Spleen (tissue), 7 donors: ENCODE data around the gene NTRK2.

Experiments used
- CTCF ChIP-seq, 11 experiments: fragments of 200-600 bp in 7 of 11; fragments of 450-650 bp in 4 of 11; sonication (generic) in 4 of 11; IDR thresholded peaks in 8 of 11; conservative IDR thresholded peaks in 3 of 11; 1 replicate in 7 of 11; 2 replicates in 4 of 11; pipeline versions ENCODE4 v1.4.0 to v1.8.0; 2016 to 2021; ENCODE audit warnings: antibody characterized with exemption in 11 of 11, inconsistent platforms in 4 of 11, mild to moderate bottlenecking in 1 of 11
- POLR2A ChIP-seq, 3 donors: fragments of 450-650 bp; IDR thresholded peaks; one replicate each; pipeline ENCODE4 v1.5.1; 2017; ENCODE audit warnings: antibody characterized with exemption in 3 of 3, mild to moderate bottlenecking in 1 of 3
- POLR2AphosphoS5 ChIP-seq, 3 donors: sonication (generic); formaldehyde crosslinking; IDR thresholded peaks; one replicate each; pipeline ENCODE4 v1.5.1; 2017; ENCODE audit warnings: antibody characterized with exemption in 3 of 3
- donor health status: DM: no; HTN: no; CAD: no; lungs with moderate emphysema.
- donor health status: DM: no; HTN: no; CAD: no.
- donor health status: DM: no; HTN: no; CAD: no.

GRCh38 chr9:84688956-84689355, 19.4 kb downstream of the NTRK2 start:
- no peak for TF ChIP-seq CTCF (IDR thresholded peaks at IDR 0.05 in 8 of 11, conservative IDR thresholded peaks at IDR 0.05 in 3 of 11)
- no peak for TF ChIP-seq POLR2A (IDR thresholded peaks at IDR 0.05)
- no peak for TF ChIP-seq POLR2AphosphoS5 (IDR thresholded peaks at IDR 0.05)
